OCI-LY1 (cell line): Measurements from ENCODE around the gene KHDRBS2.

Experiments
- H2AFZ ChIP-seq: fragments of 200-600 bp; sonication (generic), shearing (Covaris generic); 2 replicates; pipeline ENCODE4 v1.6.0; 2014; ENCODE audit warnings: antibody characterized with exemption, mild to moderate bottlenecking, low read length
- H3F3A ChIP-seq: fragments of 200-600 bp; sonication (generic), shearing (Covaris generic); 2 replicates; pipeline ENCODE4 v1.6.0; 2014; ENCODE audit warnings: mild to moderate bottlenecking, antibody characterized with exemption, low read length, moderate library complexity; ENCODE audit not compliant: insufficient read depth
- H3K27ac ChIP-seq: fragments of 200-600 bp; sonication (generic); 2 replicates; pipeline ENCODE4 v1.5.1; 2014; ENCODE audit warnings: low read length, mixed run types, mild to moderate bottlenecking, low read depth; ENCODE audit not compliant: poor library complexity, severe bottlenecking
- H3K27me3 ChIP-seq: fragments of 200-600 bp; sonication (generic); 2 replicates; pipeline ENCODE4 v1.6.0; 2014; ENCODE audit warnings: antibody characterized with exemption, mild to moderate bottlenecking, low read length, moderate library complexity; ENCODE audit not compliant: insufficient read depth
- H3K36me3 ChIP-seq: fragments of 200-600 bp; sonication (generic); 2 replicates; pipeline ENCODE4 v1.6.1; 2014; ENCODE audit warnings: mild to moderate bottlenecking, antibody characterized with exemption, low read length, moderate library complexity, mixed read lengths; ENCODE audit not compliant: insufficient read depth
- H3K4me1 ChIP-seq: fragments of 200-600 bp; sonication (generic); 2 replicates; pipeline ENCODE4 v1.5.1; 2014; ENCODE audit warnings: mild to moderate bottlenecking, low read length, moderate library complexity; ENCODE audit not compliant: insufficient read depth, severe bottlenecking
- H3K4me2 ChIP-seq: fragments of 200-600 bp; sonication (generic), shearing (Covaris generic); 2 replicates; pipeline ENCODE4 v1.6.1; 2014; ENCODE audit warnings: low read length
- H3K4me3 ChIP-seq: fragments of 200-600 bp; sonication (generic); 2 replicates; pipeline ENCODE4 v1.5.1; 2014; ENCODE audit warnings: low read length, low read depth, mild to moderate bottlenecking, mixed read lengths; ENCODE audit not compliant: poor library complexity, severe bottlenecking
- H3K79me2 ChIP-seq: fragments of 200-600 bp; shearing (Covaris generic); 2 replicates; pipeline ENCODE4 v1.6.1; 2016; ENCODE audit warnings: mixed run types, low read length, mixed read lengths; ENCODE audit not compliant: insufficient read depth
- H3K9ac ChIP-seq: fragments of 200-600 bp; sonication (generic), shearing (Covaris generic); 2 replicates; pipeline ENCODE4 v1.6.1; 2014; ENCODE audit warnings: mild to moderate bottlenecking, low read length, mixed read lengths
- H3K9me2 ChIP-seq: fragments of 200-600 bp; sonication (generic), shearing (Covaris generic); 2 replicates; pipeline ENCODE4 v1.6.1; 2014; ENCODE audit warnings: low read depth, mild to moderate bottlenecking, low read length, mixed read lengths
- H3K9me3 ChIP-seq: fragments of 200-600 bp; shearing (Covaris generic); 2 replicates; pipeline ENCODE4 v1.6.1; 2014; ENCODE audit warnings: low read length, mixed read lengths
- H4K20me1 ChIP-seq: fragments of 200-600 bp; sonication (generic), shearing (Covaris generic); 2 replicates; pipeline ENCODE4 v1.6.0; 2016; ENCODE audit warnings: mild to moderate bottlenecking, low read length; ENCODE audit not compliant: insufficient read depth
- CTCF ChIP-seq: fragments of 200-600 bp; sonication (generic), shearing (Covaris generic); IDR thresholded peaks from 2 replicates; pipeline ENCODE4 v1.5.1; 2017; ENCODE audit warnings: mild to moderate bottlenecking, antibody characterized with exemption, low read length, moderate library complexity, mixed read lengths
- EZH2 ChIP-seq: fragments of 200-600 bp; sonication (generic), shearing (Covaris generic); IDR thresholded peaks from 2 replicates; pipeline ENCODE4 v1.8.0; 2017; ENCODE audit warnings: borderline replicate concordance, mixed run types, mild to moderate bottlenecking, antibody characterized with exemption, low read length, moderate library complexity, mixed read lengths

Gene KHDRBS2

GRCh38 chr6:61980622-61981021 is 305.4 kb downstream of the KHDRBS2 start:
- TF ChIP-seq EZH2 (no peak), CTCF (no peak)
- no peak overlapping the region for H3K4me2 ChIP-seq

DNA sequence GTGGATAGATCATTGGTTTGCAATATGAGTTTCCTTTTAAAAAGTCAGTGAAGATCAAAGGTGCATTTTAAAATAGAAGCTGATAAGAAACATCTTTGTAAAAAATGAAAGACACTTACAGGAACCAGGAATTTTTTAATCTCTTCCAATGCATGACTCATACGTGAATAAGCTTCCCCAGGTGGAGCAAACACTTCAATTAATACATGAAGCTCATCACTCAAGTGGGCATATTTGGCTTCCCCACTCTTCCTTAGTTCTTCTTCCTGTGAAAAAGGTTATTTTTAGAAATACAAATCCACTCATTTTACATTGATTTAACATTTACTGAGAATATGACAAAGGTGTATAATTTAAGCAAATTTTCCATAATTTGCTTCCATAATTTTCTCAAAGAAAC is 308.1 kb downstream of the KHDRBS2 start:
- Histone ChIP-seq H3K9ac (no peak overlapping the region), H4K20me1 (no peaks in the 10 kb centered on the region), H3K4me3 (no peak overlapping the region), H3K27me3 (no peaks in the 10 kb centered on the region), H3K9me2 (no peaks in the 10 kb centered on the region), H3K4me2 (no peak overlapping the region), H3K36me3 (no peaks in the 10 kb centered on the region), H3K27ac (no peak overlapping the region), H3K79me2 (no peaks in the 10 kb centered on the region), H2AFZ (no peak overlapping the region), H3K4me1 (no peaks in the 10 kb centered on the region), H3F3A (no peaks in the 10 kb centered on the region), H3K9me3 (no peaks in the 10 kb centered on the region)
- no peak for TF ChIP-seq CTCF
- TF ChIP-seq EZH2 = no peak

More at GRCh38 chr6:61980622-61981021, 305.4 kb downstream of the KHDRBS2 start:
- Histone ChIP-seq H4K20me1 (no peaks in the 10 kb centered on the region), H3K4me3 (no peak overlapping the region), H3K27me3 (no peaks in the 10 kb centered on the region), H3K79me2 (no peaks in the 10 kb centered on the region), H3K4me1 (no peaks in the 10 kb centered on the region), H3K9me3 (no peaks in the 10 kb centered on the region), H2AFZ (no peak overlapping the region), H3K9me2 (no peaks in the 10 kb centered on the region), H3K27ac (no peak overlapping the region), H3K36me3 (no peaks in the 10 kb centered on the region), H3F3A (no peaks in the 10 kb centered on the region), H3K9ac (no peak overlapping the region)

GRCh38 chr6:61977099-61977498 is 308.9 kb downstream of the KHDRBS2 start:
- no peaks in the 10 kb centered on the region for H3K27me3 ChIP-seq
- no peaks in the 10 kb centered on the region for H3K79me2 ChIP-seq
- no peaks in the 10 kb centered on the region for H3F3A ChIP-seq
- H2AFZ ChIP-seq = no peak overlapping the region
- H3K4me3 ChIP-seq = no peak overlapping the region
- no peaks in the 10 kb centered on the region for H4K20me1 ChIP-seq
- H3K9ac ChIP-seq = no peak overlapping the region
- no peak overlapping the region for H3K27ac ChIP-seq
- TF ChIP-seq CTCF (no peak), EZH2 (no peak)
- H3K9me3 ChIP-seq = no peaks in the 10 kb centered on the region
- H3K36me3 ChIP-seq = no peaks in the 10 kb centered on the region
- no peak overlapping the region for H3K4me2 ChIP-seq
- no peaks in the 10 kb centered on the region for H3K9me2 ChIP-seq
- no peaks in the 10 kb centered on the region for H3K4me1 ChIP-seq
